Small intestine (tissue), 7 donors: ENCODE data around the gene MAPK1. TPM values are rescaled to one million over a fixed set of nuclear protein-coding genes. Genes with fewer than 3 reads are reported as not detected.
"Not testable (repeated sequence)": the region's sequence is repeated elsewhere in the genome, so short reads cannot be mapped to it uniquely, and the experiment has no call there.

ENCODE experiments used
- DNase-seq, 2 donors: peaks; one replicate each; pipeline versions ENCODE4 v3.0.0 to v3.0.0-alpha.2; 2013
- FAIRE-seq: peaks from 2 replicates; lab custom pipeline; 2012; peaks lifted over from hg19 to GRCh38; lab: Jason Lieb, UNC
- H3K27ac ChIP-seq, 3 donors: one replicate each; pipeline ENCODE4 v1.5.1; 2013; ENCODE audit warnings: low read length in 2 of 3, mild to moderate bottlenecking in 2 of 3, control low read depth in 1 of 3, inconsistent platforms in 1 of 3, low read depth in 1 of 3, moderate library complexity in 1 of 3
- H3K27me3 ChIP-seq, 3 donors: one replicate each; pipeline ENCODE4 v1.6.1; 2013; ENCODE audit warnings: low read length in 3 of 3, inconsistent platforms in 1 of 3; ENCODE audit not compliant: control insufficient read depth in 3 of 3, insufficient read depth in 3 of 3
- H3K36me3 ChIP-seq, 3 donors: one replicate each; pipeline ENCODE4 v1.6.1; 2013; ENCODE audit warnings: low read length in 3 of 3, inconsistent platforms in 1 of 3, low read depth in 1 of 3, mild to moderate bottlenecking in 1 of 3, moderate library complexity in 1 of 3; ENCODE audit not compliant: control insufficient read depth in 3 of 3, insufficient read depth in 2 of 3
- H3K4me1 ChIP-seq, 3 donors: one replicate each; pipeline ENCODE4 v1.6.1; 2013; ENCODE audit warnings: low read length in 2 of 3, inconsistent platforms in 1 of 3, low read depth in 1 of 3, mild to moderate bottlenecking in 1 of 3, moderate library complexity in 1 of 3; ENCODE audit not compliant: control insufficient read depth in 3 of 3, insufficient read depth in 2 of 3
- H3K4me3 ChIP-seq, 3 donors: one replicate each; pipeline ENCODE4 v1.5.1; 2013; ENCODE audit warnings: low read length in 3 of 3, control low read depth in 1 of 3, inconsistent platforms in 1 of 3, low read depth in 1 of 3, mild to moderate bottlenecking in 1 of 3, moderate library complexity in 1 of 3
- H3K9me3 ChIP-seq, 2 donors: one replicate each; pipeline ENCODE4 v1.6.1; 2013; ENCODE audit warnings: low read depth in 1 of 2, low read length in 1 of 2; ENCODE audit not compliant: control insufficient read depth in 2 of 2, insufficient read depth in 1 of 2
- WGBS, 3 donors: extraction: QIAGEN DNeasy Blood & Tissue Kit; methylation state at CpG; one replicate each; pipeline ENCODE4 v1.1.7; 2013; 5-methylcytosine and 5-hydroxymethylcytosine counted together
- polyA plus RNA-seq, 4 donors: library from polyadenylated mRNA; stranded (reverse) in 3 of 4; unstranded in 1 of 4; fragments of 200-250 nt in 3 of 4; fragments of 120-200 nt in 1 of 4; gene quantifications; one replicate each; pipeline versions ENCODE4 v1.2.1 to v1.2.3, GENCODE V29; 2013
- donor health status: healthy with polysubstance abuse.
- donor health status: control.
- donor health status: control.
- donor health status: Bipolar disorder and iron deficiency.
- donor health status: healthy.

Gene MAPK1
- polyA plus RNA-seq, 4 donors: 10.3 to 76.5 (median 14.2) TPM

GRCh38 chr22:21837248-21837979, 30.0 kb downstream of the MAPK1 start:
- H3K9me3 ChIP-seq: no peaks in the 10 kb centered on the region
- 68 to 84% (median 77%) methylated on average over 4 of the region's 4 CpGs for WGBS, 3 donors
- no peak for DNase-seq
- peak overlapping the region in 2 of 3 donors; percentile 65 to 83 for H3K27ac ChIP-seq
- no peak for FAIRE-seq
- peaks cover 0 to 8% (median 4%) of the 10 kb centered on the region in 3 donors for H3K4me1 ChIP-seq
- H3K36me3 ChIP-seq: peaks cover 0 to under 1% (median 0%) of the 10 kb centered on the region in 3 donors
- no peaks in the 10 kb centered on the region for H3K27me3 ChIP-seq
- H3K4me3 ChIP-seq: no peak overlapping the region

GRCh38 chr22:21836486-21836885, 31.0 kb downstream of the MAPK1 start:
- H3K27ac ChIP-seq, FAIRE-seq, H3K27me3 ChIP-seq, DNase-seq, H3K36me3 ChIP-seq, H3K4me3 ChIP-seq, H3K9me3 ChIP-seq, H3K4me1 ChIP-seq: not testable (repeated sequence)
- 93 to 97% (median 96%) methylated on average over 15 of the region's 15 CpGs for WGBS, 3 donors

DNA sequence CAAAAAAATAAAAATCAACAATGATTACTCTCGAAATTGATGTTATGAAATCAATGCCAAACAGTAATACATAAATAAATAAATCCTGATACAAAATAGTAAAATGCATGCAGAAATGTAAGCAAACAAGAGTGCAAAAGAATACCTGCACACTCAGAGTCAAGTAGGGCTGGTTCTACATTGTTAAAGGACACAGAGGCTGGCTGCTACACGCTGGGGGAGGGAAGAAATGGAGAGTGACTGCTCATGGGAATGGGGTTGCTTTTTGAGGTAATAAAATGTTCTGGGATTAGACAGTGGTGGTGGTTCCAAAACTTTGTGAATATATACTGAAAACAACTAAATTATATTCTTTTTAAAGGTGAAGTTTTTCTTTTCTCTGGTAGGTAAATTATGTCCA, 32.1 kb downstream of the MAPK1 start:
- H3K27me3 ChIP-seq: no peaks in the 10 kb centered on the region
- 56 to 73% (median 57%) methylated on average over 2 of the region's 2 CpGs for WGBS, 3 donors
- no peak overlapping the region for H3K4me3 ChIP-seq
- peaks cover 0 to 3% (median 0%) of the 10 kb centered on the region in 3 donors for H3K36me3 ChIP-seq
- no peak overlapping the region for H3K27ac ChIP-seq
- H3K4me1 ChIP-seq: peaks cover 0 to 8% (median 4%) of the 10 kb centered on the region in 3 donors
- FAIRE-seq: no peak
- H3K9me3 ChIP-seq: no peaks in the 10 kb centered on the region
- no peak for DNase-seq

DNA sequence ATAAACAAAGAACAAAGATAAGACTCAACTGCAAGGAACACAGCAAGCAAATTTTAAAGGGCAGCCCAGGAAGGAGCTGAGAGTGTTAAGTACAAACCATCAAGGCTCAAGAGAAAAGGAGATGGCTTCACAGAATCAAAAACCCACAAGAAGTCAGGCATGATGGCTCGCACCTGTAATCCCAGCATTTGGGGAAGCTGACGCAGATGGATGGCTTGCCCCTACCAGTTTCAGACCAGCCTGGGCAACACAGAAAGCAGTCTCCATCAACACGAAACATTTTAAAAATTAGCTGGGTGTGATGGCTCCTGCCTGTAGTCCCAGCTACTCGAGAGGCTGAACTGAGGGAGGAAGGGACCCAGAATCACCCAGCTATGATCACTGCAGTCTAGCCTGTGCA, 32.6 kb downstream of the MAPK1 start:
- DNase-seq (no peak), FAIRE-seq (no peak)
- no peak overlapping the region for H3K27ac ChIP-seq
- 82 to 95% (median 84%) methylated on average over 4 of the region's 4 CpGs for WGBS, 3 donors
- H3K36me3 ChIP-seq: peaks cover 0 to 3% (median 0%) of the 10 kb centered on the region in 3 donors
- H3K27me3 ChIP-seq: no peaks in the 10 kb centered on the region
- H3K4me3 ChIP-seq: no peak overlapping the region
- peaks cover 0 to 8% (median 4%) of the 10 kb centered on the region in 3 donors for H3K4me1 ChIP-seq
- H3K9me3 ChIP-seq: no peaks in the 10 kb centered on the region

DNA sequence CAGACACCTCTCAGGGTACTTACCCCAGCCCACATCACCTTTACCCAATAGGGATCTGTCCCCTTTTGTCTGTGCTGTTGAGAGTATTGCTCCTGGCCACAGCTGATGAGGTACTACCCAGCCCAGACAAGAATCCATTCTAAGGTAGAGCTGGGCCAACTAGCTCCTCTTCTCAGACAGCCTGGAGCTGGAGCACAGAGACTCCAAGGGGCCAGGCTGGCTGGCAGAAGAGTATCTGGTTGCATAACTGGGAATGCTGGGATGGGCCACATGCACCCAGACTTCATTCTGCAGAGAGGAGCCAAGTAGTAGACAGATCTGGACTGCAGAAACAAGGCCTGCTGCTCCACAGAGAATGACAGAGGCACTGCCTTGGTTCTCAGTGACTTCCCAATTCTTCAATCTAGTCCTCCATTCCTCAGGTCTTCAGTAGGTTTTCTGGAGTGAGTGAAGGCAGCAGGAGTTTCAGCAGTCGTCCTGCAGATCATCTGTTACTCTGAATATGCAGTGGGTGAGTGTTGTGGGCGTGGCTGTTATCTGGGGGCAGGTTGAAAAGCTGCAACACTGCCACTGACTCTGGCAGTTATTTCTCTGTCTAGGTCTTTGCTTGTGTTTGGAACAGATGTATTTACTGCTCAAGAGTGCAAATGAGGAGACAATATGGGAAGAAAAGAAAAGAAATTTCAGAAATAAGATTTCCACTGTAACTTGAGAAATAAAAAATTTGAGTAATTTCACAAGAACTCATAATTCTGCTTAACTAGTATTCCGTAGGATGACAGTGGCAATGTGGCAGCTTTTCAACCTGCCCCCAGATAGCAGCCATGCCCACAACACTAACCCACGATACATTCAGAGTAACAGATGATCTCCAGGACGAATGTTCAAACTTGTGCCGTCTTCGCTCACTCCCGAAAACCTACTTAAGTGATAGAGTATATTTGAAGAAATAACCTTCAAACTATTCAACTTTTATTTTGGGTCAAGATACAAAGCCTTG, 34.9 kb downstream of the MAPK1 start:
- no peak overlapping the region for H3K4me3 ChIP-seq
- WGBS, 3 donors: 71 to 77% (median 72%) methylated on average over 8 of the region's 8 CpGs
- DNase-seq: peak in 1 of 2 donors; percentile 17
- no peak for FAIRE-seq
- no peaks in the 10 kb centered on the region for H3K9me3 ChIP-seq
- peaks cover 0 to 3% (median 0%) of the 10 kb centered on the region in 3 donors for H3K36me3 ChIP-seq
- no peak overlapping the region for H3K27ac ChIP-seq
- no peaks in the 10 kb centered on the region for H3K27me3 ChIP-seq
- H3K4me1 ChIP-seq: peaks cover 0 to 7% (median 3%) of the 10 kb centered on the region in 3 donors

DNA sequence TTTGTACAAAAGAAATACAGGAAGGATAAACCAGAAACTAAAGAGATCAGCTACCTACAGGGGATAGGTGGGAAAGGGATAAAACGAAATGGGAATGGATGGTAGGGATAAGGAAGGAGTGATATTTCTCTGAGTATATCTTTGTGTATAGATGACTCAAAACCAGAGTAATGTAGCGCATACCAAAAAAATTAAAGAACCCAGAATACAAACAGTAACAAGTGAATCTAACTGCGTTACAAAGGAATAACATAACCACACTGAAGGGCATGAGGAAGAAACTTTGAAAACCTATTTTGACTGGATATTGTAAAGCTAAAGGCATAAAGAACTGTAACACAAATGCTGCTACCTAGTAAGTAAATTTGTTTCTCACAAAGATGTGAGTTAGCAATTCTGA, 37.9 kb downstream of the MAPK1 start:
- Histone ChIP-seq H3K27ac (no peak overlapping the region), H3K4me1 (no peaks in the 10 kb centered on the region), H3K9me3 (no peaks in the 10 kb centered on the region), H3K4me3 (no peak overlapping the region), H3K36me3 (peaks cover 0 to 3% (median 0%) of the 10 kb centered on the region in 3 donors), H3K27me3 (no peaks in the 10 kb centered on the region)
- no peak for DNase-seq
- 85 to 89% (median 86%) methylated on average over 3 of the region's 3 CpGs for WGBS, 3 donors
- no peak for FAIRE-seq

- Histone ChIP-seq H3K4me1 (no peaks in the 10 kb centered on the region), H3K4me3 (no peak overlapping the region), H3K27me3 (no peaks in the 10 kb centered on the region), H3K36me3 (peaks cover 0 to 3% (median 0%) of the 10 kb centered on the region in 3 donors), H3K27ac (no peak overlapping the region), H3K9me3 (no peaks in the 10 kb centered on the region)
- DNase-seq (no peak), FAIRE-seq (no peak)
- WGBS, 3 donors: 84 to 90% (median 85%) methylated on average over 4 of the region's 4 CpGs
These were observed 39.2 kb downstream of the MAPK1 start for GRCh38 chr22:21828268-21828638.

- no peak overlapping the region for H3K27ac ChIP-seq
- FAIRE-seq (no peak), DNase-seq (no peak)
- no peaks in the 10 kb centered on the region for H3K27me3 ChIP-seq
- no peak overlapping the region for H3K4me3 ChIP-seq
- no peaks in the 10 kb centered on the region for H3K4me1 ChIP-seq
- H3K36me3 ChIP-seq: peaks cover 0 to 3% (median 0%) of the 10 kb centered on the region in 3 donors
- 88 to 95% (median 94%) methylated on average over 3 of the region's 3 CpGs for WGBS, 3 donors
- H3K9me3 ChIP-seq: no peaks in the 10 kb centered on the region
These were observed 39.7 kb downstream of the MAPK1 start for GRCh38 chr22:21827628-21828267.
